ENCODE data around the gene ATG10.

The ATG10 gene

DNA sequence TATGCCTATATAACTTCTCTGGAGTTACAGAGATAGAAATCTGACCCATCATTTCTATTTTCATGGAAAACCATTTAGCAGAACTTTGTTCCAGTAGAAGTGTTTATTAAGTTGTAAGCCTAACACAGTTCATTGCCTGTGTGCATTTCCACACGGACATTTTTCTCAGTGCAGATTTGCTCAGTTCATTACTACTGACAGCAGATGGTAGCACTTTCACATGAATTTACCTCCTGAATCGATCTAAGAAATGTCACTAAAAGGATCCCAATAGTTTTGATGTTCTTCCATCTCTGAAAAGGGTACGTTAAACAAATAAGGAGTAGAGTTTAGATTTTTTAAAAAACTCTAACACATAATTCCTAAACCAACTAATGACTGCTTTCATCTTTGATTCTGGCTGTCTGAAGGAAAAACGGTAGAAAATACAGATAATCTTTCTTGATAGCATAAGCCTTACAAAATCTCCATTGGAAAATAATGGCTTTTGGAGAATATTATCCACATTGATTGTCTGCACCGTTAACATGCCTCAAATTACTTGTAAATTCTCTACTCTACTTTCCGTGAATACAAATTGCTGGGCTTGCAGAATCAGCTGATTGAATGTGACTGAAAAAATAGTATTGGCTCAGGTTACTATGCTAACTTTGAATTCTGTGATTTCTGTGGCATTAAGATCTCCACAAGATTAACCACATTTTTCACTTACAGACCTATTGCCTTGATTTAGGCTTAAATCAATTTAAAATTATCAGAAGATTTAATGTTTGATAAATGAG, 273.2 kb downstream of the ATG10 start:
- TF ChIP-seq FOXM1 (IDR thresholded peaks at IDR 0.05; ENCODE audit: borderline replicate concordance, low read depth) (no peak), TEAD4 (IDR thresholded peaks at IDR 0.05) (no peak), RAD21 (IDR thresholded peaks at IDR 0.05; ENCODE audit: low read depth) (no peak), TCF12 (IDR thresholded peaks at IDR 0.05; ENCODE audit: low read depth) (no peak), TAF1 (IDR thresholded peaks at IDR 0.05; ENCODE audit: low read depth) (no peak), NFIC (IDR thresholded peaks at IDR 0.05) (no peak), USF1 (IDR thresholded peaks at IDR 0.05) (no peak), ZBTB7A (IDR thresholded peaks at IDR 0.05; ENCODE audit: low read depth) (no peak)
- TF ChIP-seq, protein P1, sequence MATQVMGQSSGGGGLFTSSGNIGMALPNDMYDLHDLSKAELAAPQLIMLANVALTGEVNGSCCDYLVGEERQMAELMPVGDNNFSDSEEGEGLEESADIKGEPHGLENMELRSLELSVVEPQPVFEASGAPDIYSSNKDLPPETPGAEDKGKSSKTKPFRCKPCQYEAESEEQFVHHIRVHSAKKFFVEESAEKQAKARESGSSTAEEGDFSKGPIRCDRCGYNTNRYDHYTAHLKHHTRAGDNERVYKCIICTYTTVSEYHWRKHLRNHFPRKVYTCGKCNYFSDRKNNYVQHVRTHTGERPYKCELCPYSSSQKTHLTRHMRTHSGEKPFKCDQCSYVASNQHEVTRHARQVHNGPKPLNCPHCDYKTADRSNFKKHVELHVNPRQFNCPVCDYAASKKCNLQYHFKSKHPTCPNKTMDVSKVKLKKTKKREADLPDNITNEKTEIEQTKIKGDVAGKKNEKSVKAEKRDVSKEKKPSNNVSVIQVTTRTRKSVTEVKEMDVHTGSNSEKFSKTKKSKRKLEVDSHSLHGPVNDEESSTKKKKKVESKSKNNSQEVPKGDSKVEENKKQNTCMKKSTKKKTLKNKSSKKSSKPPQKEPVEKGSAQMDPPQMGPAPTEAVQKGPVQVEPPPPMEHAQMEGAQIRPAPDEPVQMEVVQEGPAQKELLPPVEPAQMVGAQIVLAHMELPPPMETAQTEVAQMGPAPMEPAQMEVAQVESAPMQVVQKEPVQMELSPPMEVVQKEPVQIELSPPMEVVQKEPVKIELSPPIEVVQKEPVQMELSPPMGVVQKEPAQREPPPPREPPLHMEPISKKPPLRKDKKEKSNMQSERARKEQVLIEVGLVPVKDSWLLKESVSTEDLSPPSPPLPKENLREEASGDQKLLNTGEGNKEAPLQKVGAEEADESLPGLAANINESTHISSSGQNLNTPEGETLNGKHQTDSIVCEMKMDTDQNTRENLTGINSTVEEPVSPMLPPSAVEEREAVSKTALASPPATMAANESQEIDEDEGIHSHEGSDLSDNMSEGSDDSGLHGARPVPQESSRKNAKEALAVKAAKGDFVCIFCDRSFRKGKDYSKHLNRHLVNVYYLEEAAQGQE (IDR thresholded peaks at IDR 0.05; ENCODE audit: low read depth) = no peak

DNA sequence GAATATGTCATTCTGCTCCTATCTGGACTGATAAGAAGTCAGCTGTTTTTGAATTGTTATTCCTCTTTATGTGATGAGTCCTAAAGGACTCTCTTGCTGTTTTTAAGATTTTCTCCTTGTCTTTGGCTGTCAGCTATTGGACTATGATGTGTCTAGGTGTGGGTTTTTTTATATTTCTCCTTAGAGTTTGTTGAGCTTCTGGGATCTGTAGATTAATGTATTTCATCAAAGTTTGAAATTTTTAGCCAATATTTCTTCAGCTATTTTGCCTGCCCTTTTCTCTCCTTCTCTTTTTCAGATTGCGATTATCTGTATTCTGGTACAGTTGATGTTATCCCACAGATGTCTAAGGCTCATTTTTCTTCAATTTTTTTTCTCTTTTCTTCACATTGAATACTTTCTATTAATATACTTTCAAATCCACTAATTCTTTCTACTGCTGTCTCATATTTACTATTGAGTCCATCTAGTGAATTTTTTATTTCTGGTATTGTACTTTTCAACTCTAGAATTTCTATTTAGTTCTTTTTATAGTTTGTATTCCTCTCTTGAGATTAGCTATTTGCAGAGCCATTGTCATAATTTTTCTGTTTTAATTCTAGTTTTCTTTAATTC, 275.2 kb downstream of the ATG10 start:
- TF ChIP-seq USF1 (IDR thresholded peaks at IDR 0.05) (no peak), EP300 (IDR thresholded peaks at IDR 0.05; ENCODE audit: borderline replicate concordance) (no peak), YY1 (IDR thresholded peaks at IDR 0.05; ENCODE audit: low read depth) (no peak), CREB1 (IDR thresholded peaks at IDR 0.05; ENCODE audit: low read depth) (no peak), CEBPB (IDR thresholded peaks at IDR 0.05) (no peak), ZBTB7A (IDR thresholded peaks at IDR 0.05; ENCODE audit: low read depth) (no peak), NFIC (IDR thresholded peaks at IDR 0.05) (no peak), RAD21 (IDR thresholded peaks at IDR 0.05; ENCODE audit: low read depth) (no peak), TAF1 (IDR thresholded peaks at IDR 0.05; ENCODE audit: low read depth) (no peak)
- TF ChIP-seq, protein P1 (IDR thresholded peaks at IDR 0.05; ENCODE audit: low read depth) = no peak

DNA sequence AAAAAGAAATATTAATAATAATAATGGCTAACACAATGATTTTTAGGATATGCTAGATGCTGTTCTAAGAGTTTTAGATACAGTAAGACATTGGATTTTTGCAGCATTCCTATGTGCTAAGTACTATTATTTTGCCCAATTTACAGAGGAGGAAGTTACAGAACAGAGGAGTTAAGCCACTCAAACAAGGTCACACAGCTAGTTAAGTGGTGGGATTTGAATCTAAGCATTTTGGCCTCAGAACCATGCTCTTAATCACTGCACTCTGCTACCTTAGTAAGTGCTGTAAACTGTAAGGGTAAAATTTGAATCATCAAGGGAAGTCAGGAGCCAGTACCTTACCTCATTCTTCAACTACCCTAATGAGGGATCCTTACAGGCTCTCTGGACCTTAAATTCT, 280.9 kb downstream of the ATG10 start:
- TF ChIP-seq TEAD4 (IDR thresholded peaks at IDR 0.05) (no peak), CREB1 (IDR thresholded peaks at IDR 0.05; ENCODE audit: low read depth) (no peak), EP300 (IDR thresholded peaks at IDR 0.05; ENCODE audit: borderline replicate concordance) (no peak), CEBPB (IDR thresholded peaks at IDR 0.05) (no peak), FOXM1 (IDR thresholded peaks at IDR 0.05; ENCODE audit: borderline replicate concordance, low read depth) (no peak), RAD21 (IDR thresholded peaks at IDR 0.05; ENCODE audit: low read depth) (no peak), USF1 (IDR thresholded peaks at IDR 0.05) (no peak), MAX (IDR thresholded peaks at IDR 0.05) (no peak), TAF1 (IDR thresholded peaks at IDR 0.05; ENCODE audit: low read depth) (no peak), EGR1 (IDR thresholded peaks at IDR 0.05) (no peak), TCF12 (IDR thresholded peaks at IDR 0.05; ENCODE audit: low read depth) (no peak), YY1 (IDR thresholded peaks at IDR 0.05; ENCODE audit: low read depth) (no peak), ZBTB7A (IDR thresholded peaks at IDR 0.05; ENCODE audit: low read depth) (no peak), NFIC (IDR thresholded peaks at IDR 0.05) (no peak)
- TF ChIP-seq, protein P1 (IDR thresholded peaks at IDR 0.05; ENCODE audit: low read depth) = no peak

- no peak for TF ChIP-seq RAD21 (IDR thresholded peaks at IDR 0.05; ENCODE audit: low read depth)
Measured at GRCh38 chr5:82255844-82256243, 284.0 kb downstream of the ATG10 start.
